Cardiac muscle cell (in vitro differentiated cells and primary cell): ENCODE measurements around the gene DLG1. TPM values are rescaled to one million over a fixed set of nuclear protein-coding genes. Genes with fewer than 3 reads are reported as not detected.

Experiments
- DNase-seq, 2 donors: peaks; one replicate each; pipeline versions ENCODE4 v3.0.0 to v3.0.0-alpha.2; 2010 to 2017; ENCODE audit warnings: low read depth in 1 of 2, low spot score in 1 of 2
- H3K27ac ChIP-seq: fragments of 200-600 bp; sonication (generic); 2 replicates; pipeline ENCODE4 v1.5.1; 2016
- H3K27me3 ChIP-seq: fragments of 200-600 bp; sonication (generic); 2 replicates; pipeline ENCODE4 v1.6.0; 2016; ENCODE audit warnings: control low read depth
- H3K36me3 ChIP-seq: fragments of 200-600 bp; sonication (generic); 2 replicates; pipeline ENCODE4 v1.5.1; 2016; ENCODE audit warnings: control low read depth
- H3K4me1 ChIP-seq: fragments of 200-600 bp; sonication (generic); 2 replicates; pipeline ENCODE4 v1.8.1; 2017; ENCODE audit warnings: low read depth, mild to moderate bottlenecking, mixed run types
- H3K4me3 ChIP-seq: fragments of 200-600 bp; sonication (generic); 2 replicates; pipeline ENCODE4 v1.5.1; 2016; ENCODE audit warnings: mild to moderate bottlenecking
- H3K9me3 ChIP-seq: fragments of 200-600 bp; sonication (generic); 2 replicates; pipeline ENCODE4 v1.5.1; 2017; ENCODE audit warnings: low read depth, mild to moderate bottlenecking, control low read depth
- CTCF ChIP-seq: IDR thresholded peaks from 2 replicates; pipeline ENCODE4 v1.5.1; 2012; ENCODE audit warnings: low read depth, mild to moderate bottlenecking, low read length
- polyA plus RNA-seq: library from polyadenylated mRNA; unstranded; fragments of >200 nt; fragmentation: Nextera tagmentation; extraction: Ambion mirVana; gene quantifications from 2 replicates; pipeline ENCODE4 v1.2.1, GENCODE V29; 2016
- total RNA-seq: library from RNA; depleted of rRNA; stranded (reverse); fragments of >200 nt; gene quantifications from 2 replicates; pipeline ENCODE4 v1.2.3, GENCODE V29; 2016

Gene DLG1
- total and polyA plus RNA-seq, 2 experiments from 2014 or later: 42.8 to 61.4 TPM

DNA sequence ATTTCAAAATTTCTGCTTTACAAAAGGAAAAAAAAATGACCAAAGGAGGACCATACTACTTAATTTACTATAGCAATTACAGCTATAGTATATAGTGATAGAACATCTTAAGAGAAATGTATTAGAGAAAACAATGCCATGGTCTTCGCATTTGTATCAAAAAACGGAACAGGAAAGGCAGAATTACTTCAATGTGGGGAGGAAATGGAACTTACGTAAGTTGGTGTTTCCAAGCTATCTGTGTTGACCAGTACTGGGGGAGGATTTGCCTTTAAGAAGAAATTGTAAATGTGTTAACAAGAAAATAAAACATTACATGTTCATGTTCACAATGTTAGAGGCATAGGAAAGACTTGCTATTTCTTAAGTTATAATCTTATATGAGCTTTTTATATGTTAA, 148.9 kb downstream of the DLG1 start:
- Histone ChIP-seq H3K36me3 (peaks cover 6% of the 10 kb centered on the region), H3K9me3 (no peaks in the 10 kb centered on the region), H3K27ac (no peak overlapping the region), H3K4me3 (no peak overlapping the region), H3K4me1 (no peaks in the 10 kb centered on the region), H3K27me3 (no peaks in the 10 kb centered on the region)
- peak in 1 of 2 donors; percentile 29 for DNase-seq
- TF ChIP-seq CTCF: no peak

GRCh38 chr3:197144188-197144587, 154.2 kb downstream of the DLG1 start:
- Histone ChIP-seq H3K36me3 (peaks cover 12% of the 10 kb centered on the region), H3K27me3 (no peaks in the 10 kb centered on the region), H3K4me1 (no peaks in the 10 kb centered on the region), H3K27ac (no peak overlapping the region), H3K9me3 (no peaks in the 10 kb centered on the region), H3K4me3 (no peak overlapping the region)
- DNase-seq: no peak
- no peak for TF ChIP-seq CTCF

DNA sequence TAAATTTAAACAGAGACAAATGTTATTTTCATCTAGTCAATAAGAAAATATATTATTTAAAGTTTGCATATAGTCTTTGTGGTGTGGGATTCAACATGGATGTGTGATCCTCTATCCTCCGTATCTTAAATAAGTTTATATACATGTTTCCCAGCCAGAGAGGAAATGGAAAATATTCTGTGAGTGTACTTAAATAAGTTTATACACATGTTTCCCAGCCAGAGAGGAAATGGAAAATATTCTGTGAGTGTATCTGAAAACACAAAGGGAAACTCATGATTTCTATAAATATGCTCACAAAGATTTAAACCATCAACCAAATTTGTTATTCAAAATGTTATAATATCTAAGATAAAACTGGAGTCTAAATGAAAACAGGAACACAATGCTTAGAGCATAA, 158.8 kb downstream of the DLG1 start:
- DNase-seq: no peak
- H3K36me3 ChIP-seq: peaks cover 31% of the 10 kb centered on the region

DNA sequence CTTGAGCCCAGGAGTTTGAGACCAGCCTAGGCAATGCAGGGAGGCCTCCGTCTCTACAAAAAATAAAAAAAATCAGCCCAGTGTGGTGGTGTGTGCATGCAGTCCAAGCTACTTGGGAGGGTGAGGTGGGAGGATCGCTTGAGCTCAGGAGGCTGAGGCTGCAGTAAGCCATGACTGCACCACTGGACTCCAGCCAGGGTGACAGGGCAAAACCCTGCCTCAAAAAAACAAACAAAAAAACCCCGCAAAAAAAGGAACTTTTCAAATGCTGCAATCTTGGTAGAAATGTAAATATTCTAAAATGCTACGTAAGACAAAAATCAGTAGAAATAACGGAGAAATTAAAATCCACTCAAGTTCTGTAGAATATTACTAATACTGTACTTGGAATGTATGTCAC, 160.7 kb downstream of the DLG1 start:
- Histone ChIP-seq H3K4me3 (no peak overlapping the region), H3K36me3 (peaks cover 32% of the 10 kb centered on the region)
- TF ChIP-seq CTCF: no peak

More for the DNA sequence above, 158.8 kb downstream of the DLG1 start:
- Histone ChIP-seq H3K9me3 (no peaks in the 10 kb centered on the region), H3K27me3 (no peaks in the 10 kb centered on the region), H3K27ac (no peak overlapping the region), H3K4me3 (no peak overlapping the region), H3K4me1 (no peaks in the 10 kb centered on the region)
- no peak for TF ChIP-seq CTCF

GRCh38 chr3:197136744-197137143, 161.7 kb downstream of the DLG1 start:
- peaks cover 32% of the 10 kb centered on the region for H3K36me3 ChIP-seq
- H3K9me3 ChIP-seq: no peaks in the 10 kb centered on the region
- peaks cover 11% of the 10 kb centered on the region for H3K4me1 ChIP-seq
- H3K27ac ChIP-seq: no peak overlapping the region
- H3K27me3 ChIP-seq: no peaks in the 10 kb centered on the region
- TF ChIP-seq CTCF: no peak
- no peak overlapping the region for H3K4me3 ChIP-seq
- DNase-seq: no peak

More for the DNA sequence above, 160.7 kb downstream of the DLG1 start:
- Histone ChIP-seq H3K4me1 (peaks cover 11% of the 10 kb centered on the region), H3K9me3 (no peaks in the 10 kb centered on the region), H3K27me3 (no peaks in the 10 kb centered on the region), H3K27ac (no peak overlapping the region)
- no peak for DNase-seq

DNA sequence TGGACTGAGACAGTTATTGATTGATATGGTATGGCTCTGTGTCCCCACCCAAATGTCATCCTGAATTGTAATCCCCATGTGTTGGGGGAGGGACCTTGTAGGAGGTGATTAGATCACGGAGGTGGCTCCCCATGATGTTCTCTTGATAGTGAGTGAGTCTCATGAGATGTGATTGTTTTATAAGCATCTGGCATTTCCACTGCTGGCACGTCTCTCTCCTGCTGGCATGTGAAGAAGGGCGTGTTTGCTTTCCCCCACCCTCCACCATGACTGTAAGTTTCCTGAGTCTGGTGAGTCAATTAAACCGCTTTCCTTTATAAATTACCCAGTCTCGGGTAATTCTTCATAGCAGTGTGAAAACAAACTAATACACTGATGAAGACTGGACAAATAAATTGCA, 163.2 kb downstream of the DLG1 start:
- no peak for DNase-seq
- no peak for TF ChIP-seq CTCF
- H3K4me3 ChIP-seq: no peak overlapping the region
- no peak overlapping the region for H3K27ac ChIP-seq
- H3K27me3 ChIP-seq: no peaks in the 10 kb centered on the region
- H3K36me3 ChIP-seq: peaks cover 39% of the 10 kb centered on the region
- H3K9me3 ChIP-seq: no peaks in the 10 kb centered on the region
- H3K4me1 ChIP-seq: peaks cover 11% of the 10 kb centered on the region
